H1 (cell line): ENCODE results near the gene HIBADH.

Source experiments
- CTCF ChIP-seq, 3 experiments: IDR thresholded peaks; 1 replicate in 2 of 3; 2 replicates in 1 of 3; pipeline versions ENCODE4 v1.5.1 to v1.6.1; 2011; ENCODE audit warnings: low read length in 3 of 3, mild to moderate bottlenecking in 3 of 3, inconsistent platforms in 2 of 3, low read depth in 1 of 3, moderate library complexity in 1 of 3; ENCODE audit not compliant: insufficient read depth in 1 of 3; ENCODE audit errors: control extremely low read depth in 1 of 3
- KDM1A ChIP-seq: fragments of 200-600, 300-600 bp; sonication (generic); IDR thresholded peaks from 2 replicates; pipeline ENCODE4 v1.7.1; 2016; ENCODE audit warnings: mild to moderate bottlenecking, low read length, borderline replicate concordance
- SAP30 ChIP-seq: fragments of 300-600 bp; sonication (generic); IDR thresholded peaks from 2 replicates; pipeline ENCODE4 v1.7.1; 2012; ENCODE audit warnings: low read length, moderate library complexity, mild to moderate bottlenecking, inconsistent platforms; ENCODE audit not compliant: insufficient read depth, insufficient replicate concordance

DNA sequence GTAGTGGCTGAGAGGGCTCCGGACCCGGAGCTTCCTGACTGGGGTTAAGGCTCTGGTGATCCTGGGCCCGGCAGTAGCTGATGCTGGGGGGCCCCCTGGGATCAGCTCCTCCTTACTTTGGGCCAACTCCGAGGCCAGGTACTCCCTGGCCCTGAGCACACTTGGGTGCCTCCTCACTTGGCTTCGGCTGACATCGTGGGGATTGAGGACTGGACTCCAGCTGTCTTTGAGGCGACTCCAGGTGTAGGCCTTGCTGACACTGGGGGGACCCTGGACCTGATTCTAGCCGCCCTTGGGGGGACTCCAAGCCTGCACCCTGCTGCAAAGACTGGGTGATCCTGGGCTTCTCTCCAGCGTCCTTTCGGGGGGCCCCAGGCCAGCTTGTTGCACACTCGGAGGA is 170.5 kb downstream of the HIBADH start:
- TF ChIP-seq CTCF (IDR thresholded peaks at IDR 0.05; ENCODE audit: control extremely low read depth in 1 of 3, insufficient read depth in 1 of 3, low read depth in 1 of 3, low read length in 3 of 3): no peak
- no peak for TF ChIP-seq KDM1A
- no peak for TF ChIP-seq SAP30
